OCI-LY7 (cell line): Measurements from ENCODE around the gene RPA1. TPM values are rescaled to one million over a fixed set of nuclear protein-coding genes. Genes with fewer than 3 reads are reported as not detected.

ENCODE experiments used
- BruUV-seq: library from RNA; stranded (reverse); fragments of 400-500 nt; replicated peaks from 2 replicates; lab custom pipeline; 2021; lab: Mats Ljungman, UMichigan
- CTCF ChIA-PET: fragments of 300-600 bp; sonication (Branson Sonifier 250); formaldehyde crosslinking; loops from one replicate; lab custom pipeline; 2022; ENCODE audit warnings: antibody characterized with exemption; ENCODE audit not compliant: unreplicated experiment; lab: Charles Lee
- POLR2A ChIA-PET: fragments of 300-600 bp; sonication (Branson Sonifier 250); formaldehyde crosslinking; loops from one replicate; lab custom pipeline; 2022; ENCODE audit warnings: antibody characterized with exemption; lab: Charles Lee
- DNase-seq: peaks from one replicate; pipeline ENCODE4 v3.0.0-alpha.2; 2015; ENCODE audit warnings: low spot score
- H2AFZ ChIP-seq: fragments of 200-600 bp; sonication (generic), shearing (Covaris generic); 2 replicates; pipeline ENCODE4 v1.6.1; 2014; ENCODE audit warnings: mild to moderate bottlenecking, antibody characterized with exemption, low read length, moderate library complexity
- H3K27ac ChIP-seq: fragments of 200-600 bp; sonication (generic); 2 replicates; pipeline ENCODE4 v1.5.1; 2014; ENCODE audit warnings: mixed run types, low read depth, mild to moderate bottlenecking, moderate library complexity, low read length, inconsistent platforms; ENCODE audit not compliant: poor library complexity, severe bottlenecking
- H3K36me3 ChIP-seq: fragments of 200-600 bp; sonication (generic); 2 replicates; pipeline ENCODE4 v1.6.1; 2014; ENCODE audit warnings: mild to moderate bottlenecking, antibody characterized with exemption, low read length, moderate library complexity, mixed read lengths; ENCODE audit not compliant: insufficient read depth
- H3K4me1 ChIP-seq: fragments of 200-600 bp; sonication (generic); 2 replicates; pipeline ENCODE4 v1.5.1; 2014; ENCODE audit warnings: mild to moderate bottlenecking, low read length; ENCODE audit not compliant: insufficient read depth, poor library complexity, severe bottlenecking
- H3K4me2 ChIP-seq: fragments of 200-600 bp; sonication (generic); 2 replicates; pipeline ENCODE4 v1.6.1; 2014; ENCODE audit warnings: mild to moderate bottlenecking, low read length
- H3K4me3 ChIP-seq: fragments of 200-600 bp; sonication (generic); 2 replicates; pipeline ENCODE4 v1.5.1; 2014; ENCODE audit warnings: mild to moderate bottlenecking, low read depth, low read length; ENCODE audit not compliant: poor library complexity, severe bottlenecking
- H3K79me2 ChIP-seq: fragments of 200-600 bp; sonication (generic); 2 replicates; pipeline ENCODE4 v1.6.1; 2016; ENCODE audit warnings: low read depth, mild to moderate bottlenecking, low read length, moderate library complexity, mixed read lengths; ENCODE audit not compliant: insufficient read depth
- H3K9me2 ChIP-seq: fragments of 200-600 bp; sonication (generic); 2 replicates; pipeline ENCODE4 v1.6.1; 2016; ENCODE audit warnings: mild to moderate bottlenecking, low read length, mixed read lengths; ENCODE audit not compliant: insufficient read depth
- H3K9me3 ChIP-seq: fragments of 200-600 bp; sonication (generic); 2 replicates; pipeline ENCODE4 v1.6.1; 2014; ENCODE audit warnings: mild to moderate bottlenecking, mixed run types, low read length, mixed read lengths
- H4K20me1 ChIP-seq: fragments of 200-600 bp; sonication (generic); 2 replicates; pipeline ENCODE4 v1.6.1; 2014; ENCODE audit warnings: mild to moderate bottlenecking, antibody characterized with exemption, low read length, moderate library complexity, mixed read lengths; ENCODE audit not compliant: insufficient read depth
- CTCF ChIP-seq: fragments of 200-600 bp; sonication (generic); conservative IDR thresholded peaks from 2 replicates; pipeline ENCODE4 v1.5.1; 2014; ENCODE audit warnings: mild to moderate bottlenecking, antibody characterized with exemption, low read length, moderate library complexity, mixed read lengths
- EZH2phosphoT487 ChIP-seq: fragments of 200-600 bp; sonication (generic); IDR thresholded peaks from 2 replicates; pipeline ENCODE4 v1.6.1; 2018; ENCODE audit warnings: low read depth, borderline replicate concordance, mild to moderate bottlenecking, mixed run types, antibody characterized with exemption, low read length, moderate library complexity, mixed read lengths
- intact Hi-C: fragments of 100-400 bp; cut with micrococcal nuclease; formaldehyde crosslinking; loops from one replicate; pipeline ENCODE4 v1.10.0; 2022; ENCODE audit not compliant: unreplicated experiment
- total RNA-seq, 2 experiments: library from RNA; depleted of rRNA in 1 of 2; stranded (reverse); fragments of >200 nt in 1 of 2; shearing (Covaris generic) in 1 of 2; gene quantifications; 2 replicates each; pipeline ENCODE4 v1.2.3, GENCODE V29; 2014 to 2022

The RPA1 gene
- total RNA-seq, 2 experiments from 2014 or later: 55.5 to 184 TPM

- no TSS peak for BruUV-seq
- Histone ChIP-seq H3K9me2 (no peaks in the 10 kb centered on the region), H3K4me3 (no peak overlapping the region), H3K79me2 (no peaks in the 10 kb centered on the region), H3K27ac (no peak overlapping the region), H3K4me1 (peaks cover 17% of the 10 kb centered on the region), H2AFZ (no peak overlapping the region), H3K9me3 (no peaks in the 10 kb centered on the region), H3K36me3 (no peaks in the 10 kb centered on the region), H4K20me1 (no peaks in the 10 kb centered on the region), H3K4me2 (no peak overlapping the region)
- ChIA-PET POLR2A (no interaction called here), CTCF (no interaction called here)
- DNase-seq: no peak
- intact Hi-C loops: no loop called here
- TF ChIP-seq EZH2phosphoT487 (no peak), CTCF (no peak)
Observed at GRCh38 chr17:1945621-1946020, 115.8 kb downstream of the RPA1 start.

- intact Hi-C loops: no loop called here
- no peak for DNase-seq
- no peak for TF ChIP-seq EZH2phosphoT487
- no peak for TF ChIP-seq CTCF
- Histone ChIP-seq H3K27ac (no peak overlapping the region), H3K36me3 (no peaks in the 10 kb centered on the region), H4K20me1 (no peaks in the 10 kb centered on the region), H3K4me1 (peaks cover 17% of the 10 kb centered on the region), H3K9me3 (no peaks in the 10 kb centered on the region), H2AFZ (no peak overlapping the region), H3K79me2 (no peaks in the 10 kb centered on the region), H3K4me3 (no peak overlapping the region), H3K4me2 (no peak overlapping the region), H3K9me2 (no peaks in the 10 kb centered on the region)
- ChIA-PET POLR2A (no interaction called here), CTCF (no interaction called here)
- BruUV-seq: no TSS peak
Observed at GRCh38 chr17:1946021-1946932, 116.5 kb downstream of the RPA1 start.

GRCh38 chr17:1947229-1947742, 117.5 kb downstream of the RPA1 start:
- BruUV-seq: no TSS peak
- Histone ChIP-seq H3K4me1 (peaks cover 17% of the 10 kb centered on the region), H4K20me1 (no peaks in the 10 kb centered on the region), H3K36me3 (no peaks in the 10 kb centered on the region), H3K4me2 (no peak overlapping the region), H2AFZ (no peak overlapping the region), H3K4me3 (no peak overlapping the region), H3K27ac (no peak overlapping the region), H3K79me2 (no peaks in the 10 kb centered on the region), H3K9me3 (no peaks in the 10 kb centered on the region), H3K9me2 (no peaks in the 10 kb centered on the region)
- CTCF ChIA-PET: no interaction called here
- TF ChIP-seq EZH2phosphoT487 (no peak), CTCF (no peak)
- DNase-seq: no peak
- intact Hi-C loops: no loop called here
- POLR2A ChIA-PET: no interaction called here
